HG02885 (cell line): ENCODE results near the gene ZFP36L2.

Source experiments
- ATAC-seq: cut with Tn5 transposase; IDR thresholded peaks from one replicate; pipeline ENCODE4 v1.9.1; 2021; ENCODE audit warnings: mild to moderate bottlenecking; ENCODE audit not compliant: unreplicated experiment, poor library complexity

ZFP36L2 gene

DNA sequence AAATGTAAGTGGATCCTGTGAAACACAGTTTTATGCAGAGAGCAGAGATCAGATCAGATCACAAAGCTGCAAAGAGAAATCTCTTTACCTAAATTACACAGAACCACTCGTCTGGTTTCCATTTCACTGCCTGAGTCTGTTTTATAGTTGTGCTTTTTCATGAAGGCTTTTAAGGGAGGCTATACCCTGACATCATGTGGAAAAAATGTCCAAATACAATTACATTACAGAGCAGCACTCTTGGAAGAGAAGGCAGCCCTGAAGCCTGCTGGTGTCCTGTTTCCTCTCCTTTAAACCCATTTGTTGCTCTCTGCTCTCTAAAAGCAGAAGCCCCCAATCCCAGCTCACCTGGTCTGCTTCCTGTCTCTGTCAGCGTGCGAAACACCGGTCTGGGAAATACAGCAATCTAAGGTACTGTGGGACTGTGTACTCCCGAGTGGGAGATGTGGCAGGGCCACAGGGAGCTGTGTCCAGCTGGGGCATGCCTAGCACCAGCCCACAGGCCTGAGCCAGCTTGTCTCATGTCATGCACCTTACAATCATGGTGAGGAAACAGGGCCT, 24.8 kb upstream of the ZFP36L2 start:
- ATAC-seq, result no peak

DNA sequence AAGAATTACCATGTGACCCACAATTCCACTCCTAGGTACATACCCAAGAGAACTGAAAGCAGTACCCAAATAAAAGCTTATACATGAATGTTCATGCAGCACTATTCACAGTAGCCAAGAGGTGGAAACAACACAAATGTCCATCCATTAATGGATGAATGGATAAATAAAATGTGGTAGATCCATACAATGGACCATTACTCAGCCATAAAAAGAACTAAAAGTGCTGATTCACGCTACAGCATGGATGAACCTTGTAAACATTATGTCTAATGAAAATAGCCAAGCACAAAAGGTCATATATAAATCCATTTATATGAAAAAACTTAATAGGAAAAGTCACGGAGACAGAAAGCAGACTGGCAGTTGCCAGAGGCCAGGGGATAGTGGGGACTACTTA, 23.6 kb upstream of the ZFP36L2 start:
- ATAC-seq, result no peak

DNA sequence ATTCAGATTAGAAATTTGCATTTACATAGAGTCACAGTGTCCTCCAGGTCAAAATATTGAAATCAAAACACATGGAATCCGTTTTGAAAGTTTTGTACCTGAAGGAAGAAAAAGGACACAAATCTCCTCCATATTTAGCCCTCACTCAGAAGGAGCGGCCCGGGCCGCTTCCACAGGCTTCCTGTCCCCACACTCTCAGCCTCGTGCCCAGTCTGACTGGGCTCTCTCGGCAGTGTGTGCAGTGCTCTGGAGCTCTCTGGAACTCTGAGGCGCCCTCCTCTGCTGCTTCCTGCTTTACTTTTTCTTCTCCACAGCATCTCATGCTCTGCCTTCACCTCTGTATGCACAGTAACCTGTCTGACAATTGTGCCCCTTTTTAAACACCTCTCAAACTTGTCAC, 22.2 kb upstream of the ZFP36L2 start:
- no peak for ATAC-seq

DNA sequence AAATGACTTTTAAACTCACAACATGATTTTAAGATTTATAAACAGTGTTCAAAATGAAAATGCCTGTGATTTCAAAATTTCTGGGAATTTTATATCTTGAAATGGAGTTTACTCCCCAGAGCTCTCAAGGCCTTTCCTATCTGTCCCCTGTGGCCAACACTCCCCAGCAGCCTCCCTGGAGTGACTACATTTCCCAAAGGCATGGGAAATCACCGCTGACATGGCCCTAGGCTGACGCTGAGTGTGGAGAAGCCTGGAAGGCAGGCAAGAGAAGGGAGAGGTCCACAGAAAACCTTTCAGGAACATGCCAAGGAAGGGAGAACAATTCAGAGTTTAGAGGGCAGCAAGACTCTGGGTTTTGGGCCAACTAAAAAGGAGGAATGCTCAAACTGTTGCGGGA, 20.2 kb upstream of the ZFP36L2 start:
- ATAC-seq, result no peak

DNA sequence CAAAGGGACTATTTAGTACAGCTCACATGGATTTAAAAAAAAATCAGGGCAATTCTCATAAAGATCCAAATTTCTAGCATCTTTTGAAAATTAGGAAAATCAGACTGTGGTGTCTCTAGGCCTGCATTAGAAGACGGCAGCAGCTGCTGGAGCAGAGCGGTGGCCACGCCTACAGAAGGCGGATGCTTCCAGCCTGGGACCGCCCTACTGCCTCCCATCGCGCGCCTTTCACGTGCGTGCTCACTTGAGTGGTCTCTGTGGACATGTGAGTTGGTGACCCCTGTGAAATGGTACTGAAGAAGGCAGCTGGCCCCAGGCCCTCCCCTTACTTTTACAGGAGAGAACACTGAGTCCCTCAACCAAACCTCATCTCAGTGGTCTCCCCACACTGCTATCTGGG, 15.2 kb upstream of the ZFP36L2 start:
- no peak for ATAC-seq

DNA sequence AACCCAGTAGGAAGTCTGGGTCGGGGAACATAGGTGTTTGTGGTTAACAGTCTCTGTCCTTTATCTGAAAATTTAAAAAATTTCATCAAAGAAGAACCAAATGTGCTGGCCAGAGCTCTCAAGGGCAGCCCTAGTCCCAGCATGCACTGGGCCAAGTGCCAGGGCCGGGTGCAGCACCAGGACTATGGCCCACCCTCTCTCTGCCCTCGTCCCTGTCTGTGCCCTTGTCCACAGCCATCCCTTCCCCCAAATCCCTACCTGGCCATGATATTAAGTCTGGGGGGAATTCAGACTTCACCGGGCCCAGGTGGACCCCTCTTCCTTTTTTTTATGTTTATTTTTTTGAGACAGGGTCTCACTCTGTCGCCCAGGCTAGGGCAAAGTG, 14.4 kb upstream of the ZFP36L2 start:
- ATAC-seq, result no peak

DNA sequence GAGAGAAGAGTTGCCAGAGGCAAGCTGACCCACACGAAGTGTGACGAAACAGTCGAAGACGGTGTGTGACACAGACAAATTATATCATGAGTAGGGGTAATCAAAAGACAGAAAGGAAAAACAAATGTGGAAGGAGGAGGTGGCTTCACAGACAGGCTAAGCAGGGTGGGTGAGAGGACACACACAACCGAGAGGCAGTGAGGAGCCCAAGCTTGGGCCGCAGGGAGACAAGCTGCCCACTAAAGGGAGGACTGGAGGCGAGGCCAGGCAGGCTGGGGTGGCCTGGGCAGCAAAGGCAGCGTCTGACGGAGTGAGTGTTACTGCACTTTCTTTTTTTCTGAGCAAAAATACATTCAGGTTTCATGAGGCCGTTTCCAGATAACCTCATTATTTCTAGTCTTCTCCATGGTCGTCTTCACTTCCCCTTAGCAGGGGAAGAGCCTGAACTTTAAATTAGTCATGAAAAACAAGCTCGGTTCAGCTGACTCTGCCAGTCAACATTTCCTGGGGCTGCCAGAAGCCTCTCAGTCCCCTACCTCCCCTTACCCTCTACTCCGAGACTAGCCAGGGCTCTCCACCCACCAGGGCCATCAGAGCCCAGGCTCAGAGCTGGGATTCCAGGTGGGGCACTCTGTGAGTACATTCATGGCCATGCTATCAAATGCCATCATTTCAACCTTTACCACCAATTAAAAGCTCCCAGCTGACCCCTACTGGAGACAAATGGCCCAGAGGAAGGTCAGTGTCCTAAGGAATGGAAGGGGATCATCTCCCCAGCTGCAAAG, 13.8 kb upstream of the ZFP36L2 start:
- peak; percentile 67 for ATAC-seq

DNA sequence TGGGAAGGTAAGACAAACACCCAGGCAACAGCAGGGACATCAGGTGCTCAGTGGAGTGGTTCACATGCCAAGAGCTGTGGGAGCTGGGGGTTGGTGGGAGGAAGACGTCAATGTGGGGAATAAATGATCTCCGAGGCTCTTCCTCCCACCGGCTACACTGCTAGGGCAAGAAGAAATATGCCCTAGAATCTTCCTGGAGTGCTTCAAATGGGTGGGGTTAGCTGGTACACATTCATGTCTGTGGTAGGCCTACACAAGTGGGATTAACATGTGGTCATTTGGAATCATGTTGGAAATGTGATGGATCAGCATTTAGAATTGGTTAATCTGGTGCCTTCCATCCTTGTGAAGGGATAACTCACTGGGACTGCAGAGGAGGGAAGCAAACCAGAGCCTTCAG, 12.4 kb upstream of the ZFP36L2 start:
- ATAC-seq, result no peak

DNA sequence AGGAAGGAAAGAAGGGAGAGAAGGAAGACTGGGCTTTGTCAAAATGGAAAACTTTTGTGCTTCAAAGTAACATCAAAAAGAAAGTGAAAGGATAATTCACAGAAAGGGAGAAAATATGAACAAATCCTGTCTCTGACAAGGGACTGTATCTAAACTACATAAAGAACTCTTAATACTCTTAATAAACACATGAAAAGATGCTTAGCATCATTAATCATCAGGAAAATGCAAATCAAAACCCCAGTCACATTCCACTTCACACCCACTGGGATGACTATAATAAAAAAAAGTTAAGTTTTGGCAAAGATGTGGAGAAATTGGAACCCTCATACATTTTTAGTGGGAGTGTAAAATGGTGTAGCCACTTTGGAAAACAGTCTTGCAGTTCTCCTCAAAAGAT, 11.8 kb upstream of the ZFP36L2 start:
- no peak for ATAC-seq

DNA sequence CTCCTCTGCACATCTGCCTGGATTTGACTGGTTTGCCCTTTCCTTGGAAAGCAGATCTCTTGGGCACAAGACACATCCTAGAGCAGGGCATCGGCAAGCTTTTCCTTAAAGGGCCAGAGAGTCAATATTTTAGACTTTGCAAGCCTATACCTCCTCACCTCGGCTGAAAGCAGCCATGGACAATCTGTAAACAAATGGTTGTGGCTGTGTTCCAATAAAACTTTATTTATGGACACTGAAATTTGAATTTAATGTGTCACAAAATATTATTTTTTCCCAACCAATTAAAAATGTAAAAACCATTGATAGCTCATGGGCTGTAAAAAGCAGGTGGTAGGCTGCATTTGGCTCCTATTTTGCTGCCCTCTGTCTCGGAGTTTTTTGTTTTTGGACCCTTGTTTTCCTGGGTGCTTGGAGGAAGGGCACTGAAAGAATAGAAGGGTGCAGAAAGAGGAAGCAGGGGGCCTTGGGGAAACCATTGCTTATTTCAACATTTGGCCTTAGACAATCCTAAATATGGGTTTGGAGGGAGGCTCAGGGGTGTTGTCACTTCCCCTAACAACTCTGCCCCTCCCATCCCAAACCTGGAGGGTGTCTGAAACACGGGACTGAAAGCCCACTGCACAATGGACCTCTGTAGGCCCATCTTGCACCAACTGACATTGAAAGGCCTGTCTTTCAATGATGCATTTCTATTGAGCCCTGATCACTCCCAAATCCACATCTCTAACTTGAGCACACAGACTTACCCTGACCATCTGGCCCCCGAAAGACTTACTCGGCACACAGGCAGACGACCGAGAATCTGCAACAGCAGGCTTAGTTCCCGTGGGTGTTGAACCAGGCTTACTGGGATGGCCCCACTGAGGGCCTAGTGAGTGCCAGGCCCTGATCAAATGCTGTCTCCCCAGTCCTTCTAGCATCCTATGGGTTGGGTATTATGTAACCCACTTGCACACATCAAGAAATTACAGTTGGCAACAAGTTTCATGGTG, 7.1 kb upstream of the ZFP36L2 start:
- no peak for ATAC-seq

DNA sequence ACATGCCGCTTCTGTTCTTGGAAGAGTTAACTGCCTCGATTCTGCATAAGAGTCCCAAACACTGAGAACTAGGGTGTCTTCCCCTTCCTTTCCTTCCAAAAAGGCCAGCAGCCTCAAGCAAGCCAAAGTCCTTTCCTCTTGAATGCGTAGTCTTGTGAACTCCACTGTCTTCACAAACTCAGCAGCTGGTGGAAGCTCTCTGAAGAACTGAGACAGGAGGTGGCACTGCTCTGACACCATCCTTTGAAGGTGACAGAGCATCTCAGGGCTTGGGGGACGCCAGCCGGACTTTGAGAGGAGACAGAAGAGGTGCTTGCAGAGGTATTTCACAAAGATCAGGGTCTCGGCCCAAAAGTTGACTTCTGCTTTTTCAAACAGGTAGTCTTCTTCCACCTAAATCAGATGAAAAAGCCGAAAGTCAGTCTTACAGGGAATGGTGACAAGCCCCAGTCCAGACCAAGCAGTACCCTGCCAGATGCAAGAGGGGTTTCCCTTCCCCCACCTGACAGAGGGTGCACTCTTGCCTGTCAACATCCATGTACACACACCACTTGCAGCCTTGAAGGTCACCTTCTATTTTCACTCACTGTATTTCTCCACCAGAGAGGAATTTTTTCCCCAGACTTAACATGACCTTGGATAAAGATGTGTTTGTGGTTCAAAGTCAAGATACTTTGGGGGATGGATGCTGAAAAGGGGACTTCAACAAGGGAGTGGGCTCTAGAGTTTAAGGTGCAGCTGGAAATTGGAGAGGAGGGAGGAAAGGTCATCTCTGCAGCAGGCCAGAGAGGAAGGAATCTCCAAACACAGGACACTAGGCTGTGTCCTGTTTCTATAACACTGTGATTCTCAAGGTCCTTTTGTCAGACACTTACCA, 4.8 kb upstream of the ZFP36L2 start:
- no peak for ATAC-seq

DNA sequence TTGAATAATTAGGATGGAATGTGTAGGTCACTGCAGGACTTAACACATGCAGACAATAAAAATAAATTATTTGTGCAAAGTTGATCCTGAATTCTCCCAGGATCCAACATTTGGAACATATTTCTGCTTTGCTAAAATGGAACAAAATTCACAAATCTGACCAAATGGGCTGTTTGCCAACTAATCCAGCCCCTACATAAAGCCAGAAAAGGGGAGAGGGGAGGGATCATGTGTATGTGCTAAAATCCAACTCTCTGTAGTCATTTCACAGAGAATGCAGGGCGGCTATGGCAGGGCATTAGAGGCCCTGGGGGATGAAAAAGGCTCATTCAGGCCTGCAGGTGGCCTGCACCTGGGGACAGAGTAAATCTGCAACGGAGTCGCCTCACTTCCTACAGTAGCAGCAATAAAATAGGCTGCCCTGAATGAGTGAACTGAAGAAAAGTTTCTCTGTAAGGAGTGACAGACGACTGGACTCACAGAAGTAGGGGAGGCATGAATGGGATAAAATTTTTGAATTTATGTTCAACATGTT, 4.0 kb upstream of the ZFP36L2 start:
- ATAC-seq, result no peak

DNA sequence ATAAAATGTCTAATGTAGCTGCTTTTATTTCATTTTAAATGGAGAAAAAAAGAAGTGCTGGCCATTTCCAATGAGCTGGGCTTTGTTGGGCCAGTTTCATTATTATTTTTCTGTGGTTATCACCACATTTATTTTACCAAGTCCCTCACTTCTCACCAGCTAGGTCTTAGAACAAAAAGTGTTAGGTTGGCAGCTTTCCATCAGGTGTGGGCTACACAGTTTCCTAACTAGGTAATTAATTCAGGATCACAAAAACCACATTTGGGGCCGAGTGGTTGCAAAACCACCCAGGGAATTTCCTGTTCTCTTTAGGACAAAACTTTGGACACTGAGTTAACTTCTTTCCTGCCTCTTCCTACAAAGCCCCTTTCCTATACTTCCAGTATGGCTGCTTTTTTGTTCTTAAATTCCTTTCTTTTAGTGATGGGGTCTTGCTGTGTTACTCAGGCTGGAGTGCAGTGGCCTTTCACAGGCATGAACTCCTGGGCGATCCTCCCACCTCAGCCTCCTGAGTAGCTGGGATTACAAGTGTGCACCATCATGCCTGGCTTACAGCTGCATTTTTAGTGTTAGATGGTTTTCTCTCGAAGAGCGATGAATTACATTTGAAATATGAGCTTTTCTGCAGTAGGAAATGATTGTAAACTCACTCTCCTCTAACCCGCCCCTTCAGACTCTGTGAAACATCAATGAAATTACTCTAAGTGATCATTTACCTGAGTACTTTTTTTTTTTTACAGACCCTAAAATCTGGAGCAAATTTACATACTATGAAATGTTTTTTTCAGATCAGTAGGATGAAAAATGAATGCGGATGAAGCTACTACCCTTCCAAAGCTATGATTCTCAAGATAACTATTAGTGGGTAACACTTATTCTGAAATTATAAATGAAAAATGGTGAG, 2.6 kb upstream of the ZFP36L2 start:
- ATAC-seq, result no peak

DNA sequence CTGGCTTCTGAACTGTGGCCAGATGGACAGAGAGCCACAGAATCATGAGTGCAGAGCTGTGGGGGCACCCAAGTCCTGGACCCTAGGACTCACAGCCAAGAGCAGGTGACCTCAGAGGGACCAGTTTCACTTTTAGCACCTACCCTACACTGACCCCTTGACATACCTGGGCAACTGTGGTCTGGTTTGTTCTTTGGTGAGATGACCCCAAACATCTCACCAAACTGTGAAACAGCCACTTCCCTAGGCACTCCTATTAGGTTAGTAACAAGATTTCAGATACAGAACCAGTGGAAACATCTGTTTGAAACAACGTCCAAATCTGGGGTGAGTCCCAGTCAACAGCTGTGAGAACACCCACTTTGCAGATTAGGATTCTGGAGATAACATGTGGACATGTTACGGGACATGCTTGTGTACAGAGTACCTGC, 1.9 kb upstream of the ZFP36L2 start:
- no peak for ATAC-seq

DNA sequence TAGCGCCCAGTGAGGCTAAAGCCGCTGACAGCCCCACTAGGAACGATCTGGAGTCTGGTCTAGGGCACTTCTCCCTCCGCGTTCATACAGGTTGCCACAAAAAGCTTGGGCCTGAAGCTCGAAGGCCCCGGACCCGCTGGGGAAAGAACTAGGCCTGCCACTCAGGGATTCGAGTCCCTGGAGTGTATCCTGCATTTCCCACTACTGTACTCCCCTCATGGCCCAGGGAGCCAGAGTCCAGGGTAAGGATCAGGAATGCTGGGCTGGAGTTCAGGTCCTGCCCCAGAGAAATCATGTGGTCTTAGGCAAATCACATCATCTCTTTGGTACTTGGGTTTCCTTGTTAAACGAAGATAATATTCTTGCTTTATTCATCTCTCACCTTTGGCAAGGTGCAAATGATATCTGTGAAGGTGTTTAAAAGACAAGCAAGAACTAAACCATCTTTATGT, 1.4 kb upstream of the ZFP36L2 start:
- no peak for ATAC-seq

DNA sequence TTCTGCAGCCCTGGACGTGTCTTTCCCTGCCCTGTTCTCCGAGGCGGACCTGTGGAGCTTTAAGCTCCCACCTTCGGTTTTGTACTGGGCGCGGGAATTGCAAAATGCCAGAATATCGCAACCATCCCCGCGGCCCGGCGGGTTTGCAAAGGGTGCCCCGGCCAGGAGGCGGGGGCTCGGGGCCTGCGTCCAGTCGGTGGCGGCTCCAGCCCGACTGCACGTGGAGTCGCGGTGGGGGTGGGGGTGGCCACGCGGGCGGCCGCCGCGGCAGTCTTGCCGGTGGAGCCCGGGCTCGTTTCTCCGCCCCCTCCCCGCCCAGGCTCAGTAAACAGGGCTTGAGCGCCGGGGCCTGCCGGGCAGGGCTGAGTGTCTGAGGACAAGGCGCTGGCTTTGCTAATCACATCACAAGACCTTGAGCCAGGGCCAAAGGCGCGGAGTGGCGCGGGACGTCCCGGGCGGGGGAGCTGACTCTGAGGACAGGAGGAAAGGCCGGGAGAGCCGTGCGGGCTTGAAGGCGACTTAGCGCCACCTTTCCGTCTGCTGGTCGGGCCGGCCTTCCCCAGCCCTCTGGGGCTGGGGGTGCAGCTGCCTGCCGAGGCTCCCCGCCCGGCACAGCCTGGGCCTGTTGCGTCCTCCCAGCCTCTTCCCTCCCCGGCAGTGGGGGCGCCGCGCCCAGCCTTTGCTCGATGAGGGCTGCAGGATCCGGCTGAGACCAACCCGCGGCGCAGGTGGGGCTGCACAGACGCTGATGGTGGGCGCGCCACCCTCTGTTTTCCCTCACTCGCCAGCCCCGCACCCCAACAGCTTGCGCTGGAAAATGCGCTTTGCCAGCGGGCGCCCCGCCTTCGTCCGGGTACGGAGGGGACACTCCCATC, 786 bp upstream of the ZFP36L2 start:
- peak; percentile 27 for ATAC-seq

DNA sequence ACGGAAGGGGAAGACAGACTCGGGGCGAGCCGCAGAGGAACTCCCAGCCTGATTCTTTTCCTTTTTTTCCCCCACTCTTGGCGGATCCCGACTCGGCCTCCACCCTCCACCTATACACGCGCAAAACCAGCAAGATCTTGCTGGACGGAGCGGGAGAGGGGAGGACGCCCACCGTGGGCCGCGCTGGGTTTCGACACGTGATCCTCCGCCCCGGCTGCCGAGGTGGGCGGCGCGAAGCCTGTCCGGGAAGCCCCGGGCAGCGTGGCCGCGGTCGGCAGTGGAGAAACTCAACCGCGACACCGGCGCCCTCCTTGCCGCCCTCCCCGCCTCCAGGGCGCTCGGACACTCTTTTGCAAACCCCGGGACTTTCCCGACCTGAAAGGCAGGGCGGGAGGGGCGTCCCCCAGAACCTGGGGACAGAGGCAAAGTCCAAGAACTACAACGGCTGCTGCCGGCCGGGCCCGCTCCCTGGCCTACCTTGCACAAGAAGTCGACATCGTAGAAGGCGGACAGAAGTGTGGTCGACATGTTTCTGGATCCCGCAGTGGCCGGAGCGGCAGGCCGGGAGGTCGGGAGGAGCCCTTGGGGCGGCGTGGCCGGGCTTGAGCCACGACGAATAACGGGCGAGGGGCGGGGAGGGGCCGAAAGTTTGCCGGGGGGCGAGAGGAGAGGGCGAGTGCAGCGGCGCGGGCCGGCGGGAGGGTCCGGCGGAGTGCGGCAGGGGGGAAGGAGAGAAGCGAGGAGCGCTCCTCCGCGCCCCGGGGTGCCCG, 433 bp downstream of the ZFP36L2 start:
- ATAC-seq, result peak; percentile 36
